ENCODE data around the gene NHLRC3.
"Not testable (repeated sequence)": the region's sequence is repeated elsewhere in the genome, so short reads cannot be mapped to it uniquely, and the experiment has no call there.

The NHLRC3 gene

GRCh38 chr13:39056018-39056417, 17.8 kb downstream of the NHLRC3 start:
- no peak for DNase-seq (ENCODE audit: low spot score in 2 of 2)
- Histone ChIP-seq H3K27me3 (ENCODE audit: low read depth) (no peaks in the 10 kb centered on the region), H3K9me3 (no peaks in the 10 kb centered on the region), H3K36me3 (replicated peaks) (no peaks in the 10 kb centered on the region), H3K4me3 (no peak overlapping the region), H3K4me1 (peaks cover 9% of the 10 kb centered on the region)
- in situ Hi-C loops (cut with MboI; ENCODE audit: low sequenced_read_pairs) = no loop called here

- Histone ChIP-seq H3K9me3 (no peaks in the 10 kb centered on the region), H3K4me3 (no peak overlapping the region), H3K36me3 (replicated peaks) (no peaks in the 10 kb centered on the region), H3K4me1 (no peaks in the 10 kb centered on the region), H3K27me3 (ENCODE audit: low read depth) (no peaks in the 10 kb centered on the region)
- in situ Hi-C loops (cut with MboI; ENCODE audit: low sequenced_read_pairs) = no loop called here
- no peak for DNase-seq (ENCODE audit: low spot score in 2 of 2)
Measured at GRCh38 chr13:39058040-39058439, 19.8 kb downstream of the NHLRC3 start.

GRCh38 chr13:39062004-39062403, 23.7 kb downstream of the NHLRC3 start:
- no peaks in the 10 kb centered on the region for H3K36me3 ChIP-seq (replicated peaks)
- in situ Hi-C loops (cut with MboI; ENCODE audit: low sequenced_read_pairs) = loop anchor here (10.0 kb wide), 2 partner anchors 203 to 553 kb away; no protein-coding TSS in a partner anchor
- no peaks in the 10 kb centered on the region for H3K9me3 ChIP-seq
- H3K4me3 ChIP-seq = no peak overlapping the region
- no peaks in the 10 kb centered on the region for H3K4me1 ChIP-seq
- no peaks in the 10 kb centered on the region for H3K27me3 ChIP-seq (ENCODE audit: low read depth)
- DNase-seq (ENCODE audit: low spot score in 2 of 2) = no peak

GRCh38 chr13:39072842-39073241, 34.6 kb downstream of the NHLRC3 start:
- in situ Hi-C loops (cut with MboI; ENCODE audit: low sequenced_read_pairs) = no loop called here
- Histone ChIP-seq H3K4me3 (no peak overlapping the region), H3K4me1 (no peaks in the 10 kb centered on the region; the same call in 1 of the 2 replicates), H3K27me3 (ENCODE audit: low read depth) (no peaks in the 10 kb centered on the region), H3K36me3 (replicated peaks) (no peaks in the 10 kb centered on the region), H3K9me3 (no peaks in the 10 kb centered on the region)
- no peak for DNase-seq (ENCODE audit: low spot score in 2 of 2)

GRCh38 chr13:39073983-39074382, 35.7 kb downstream of the NHLRC3 start:
- in situ Hi-C loops (cut with MboI; ENCODE audit: low sequenced_read_pairs) = no loop called here

GRCh38 chr13:39086251-39086945, 48.1 kb downstream of the NHLRC3 start:
- H3K4me3 ChIP-seq; H3K4me1 ChIP-seq; H3K36me3 ChIP-seq (replicated peaks); in situ Hi-C loops (cut with MboI; ENCODE audit: low sequenced_read_pairs); H3K9me3 ChIP-seq; DNase-seq (ENCODE audit: low spot score in 2 of 2); H3K27me3 ChIP-seq (ENCODE audit: low read depth): not testable (repeated sequence)

More at GRCh38 chr13:39073983-39074382, 35.7 kb downstream of the NHLRC3 start:
- no peaks in the 10 kb centered on the region for H3K9me3 ChIP-seq
- no peaks in the 10 kb centered on the region for H3K36me3 ChIP-seq (replicated peaks)
- no peaks in the 10 kb centered on the region; the same call in 1 of the 2 replicates for H3K27me3 ChIP-seq (ENCODE audit: low read depth)
- DNase-seq (ENCODE audit: low spot score in 2 of 2) = no peak
- no peak overlapping the region for H3K4me3 ChIP-seq
- no peaks in the 10 kb centered on the region; the same call in 1 of the 2 replicates for H3K4me1 ChIP-seq

- no peaks in the 10 kb centered on the region for H3K27me3 ChIP-seq (ENCODE audit: low read depth)
- DNase-seq (ENCODE audit: low spot score in 2 of 2) = no peak
- H3K36me3 ChIP-seq (replicated peaks) = no peaks in the 10 kb centered on the region
- in situ Hi-C loops (cut with MboI; ENCODE audit: low sequenced_read_pairs) = no loop called here
- H3K4me1 ChIP-seq = no peaks in the 10 kb centered on the region
- H3K9me3 ChIP-seq = no peaks in the 10 kb centered on the region
- no peak overlapping the region for H3K4me3 ChIP-seq
Measured at GRCh38 chr13:39091586-39091985, 53.3 kb downstream of the NHLRC3 start.

- no peak for DNase-seq (ENCODE audit: low spot score in 2 of 2)
- Histone ChIP-seq H3K9me3 (no peaks in the 10 kb centered on the region), H3K27me3 (ENCODE audit: low read depth) (no peaks in the 10 kb centered on the region), H3K36me3 (replicated peaks) (no peaks in the 10 kb centered on the region), H3K4me3 (no peak overlapping the region), H3K4me1 (no peaks in the 10 kb centered on the region)
- in situ Hi-C loops (cut with MboI; ENCODE audit: low sequenced_read_pairs) = no loop called here
Measured at GRCh38 chr13:39095500-39095899, 57.2 kb downstream of the NHLRC3 start.

GRCh38 chr13:39099231-39099630, 61.0 kb downstream of the NHLRC3 start:
- DNase-seq (ENCODE audit: low spot score in 2 of 2) = no peak
- no peaks in the 10 kb centered on the region for H3K27me3 ChIP-seq (ENCODE audit: low read depth)

More at GRCh38 chr13:39099231-39099630, 61.0 kb downstream of the NHLRC3 start:
- H3K4me1 ChIP-seq = no peaks in the 10 kb centered on the region
- H3K4me3 ChIP-seq = no peak overlapping the region
- H3K9me3 ChIP-seq = no peaks in the 10 kb centered on the region
- in situ Hi-C loops (cut with MboI; ENCODE audit: low sequenced_read_pairs) = no loop called here
- no peaks in the 10 kb centered on the region for H3K36me3 ChIP-seq (replicated peaks)
